ENCODE measurements around the gene ACAD9. TPM values are rescaled to one million over a fixed set of nuclear protein-coding genes. Genes with fewer than 3 reads are reported as not detected.

The ACAD9 gene
- total RNA-seq, 6 experiments from 2014 or later = 37.5 to 47.1 (median 45.1) TPM

GRCh38 chr3:128929364-128929763 lies 49.9 kb downstream of the ACAD9 start:
- Mint-ChIP-seq H3K4me3 (no peak overlapping the region), H3K4me1 (ENCODE audit: low read depth) (no peaks in the 10 kb centered on the region), H3K27ac (no peak overlapping the region), H3K27me3 (ENCODE audit: insufficient read depth) (peaks cover 37% of the 10 kb centered on the region), H3K36me3 (ENCODE audit: low read depth) (peaks cover 11% of the 10 kb centered on the region), H3K9me3 (peaks cover 21% of the 10 kb centered on the region)
- DNase-seq = no peak
- TF ChIP-seq CTCF (IDR thresholded peaks at IDR 0.05) = no peak

GRCh38 chr3:128931046-128931445 lies 51.6 kb downstream of the ACAD9 start:
- Mint-ChIP-seq H3K27me3 (ENCODE audit: insufficient read depth) (peaks cover 35% of the 10 kb centered on the region), H3K36me3 (ENCODE audit: low read depth) (peaks cover 4% of the 10 kb centered on the region; the same call in 1 of the 2 replicates), H3K27ac (no peak overlapping the region), H3K9me3 (peaks cover 5% of the 10 kb centered on the region), H3K4me1 (ENCODE audit: low read depth) (no peaks in the 10 kb centered on the region), H3K4me3 (no peak overlapping the region)
- DNase-seq = no peak
- TF ChIP-seq CTCF (IDR thresholded peaks at IDR 0.05) = no peak

- H3K27me3 Mint-ChIP-seq (ENCODE audit: insufficient read depth) = peaks cover 26% of the 10 kb centered on the region
- no peak for TF ChIP-seq CTCF (IDR thresholded peaks at IDR 0.05)
- H3K9me3 Mint-ChIP-seq = no peaks in the 10 kb centered on the region
- H3K4me3 Mint-ChIP-seq = no peak overlapping the region
- no peak for DNase-seq
- H3K27ac Mint-ChIP-seq = no peak overlapping the region
- H3K4me1 Mint-ChIP-seq (ENCODE audit: low read depth) = no peaks in the 10 kb centered on the region
- H3K36me3 Mint-ChIP-seq (ENCODE audit: low read depth) = no peaks in the 10 kb centered on the region
These were observed 53.2 kb downstream of the ACAD9 start for GRCh38 chr3:128932516-128933212.

GRCh38 chr3:128933213-128933921 lies 53.9 kb downstream of the ACAD9 start:
- no peak for TF ChIP-seq CTCF (IDR thresholded peaks at IDR 0.05)

GRCh38 chr3:128933922-128934253 lies 54.5 kb downstream of the ACAD9 start:
- no peaks in the 10 kb centered on the region for H3K4me1 Mint-ChIP-seq (ENCODE audit: low read depth)
- no peak for TF ChIP-seq CTCF (IDR thresholded peaks at IDR 0.05)
- no peak overlapping the region for H3K27ac Mint-ChIP-seq
- no peak overlapping the region for H3K4me3 Mint-ChIP-seq
- peaks cover 29% of the 10 kb centered on the region for H3K27me3 Mint-ChIP-seq (ENCODE audit: insufficient read depth)
- H3K36me3 Mint-ChIP-seq (ENCODE audit: low read depth) = no peaks in the 10 kb centered on the region
- H3K9me3 Mint-ChIP-seq = no peaks in the 10 kb centered on the region
- no peak for DNase-seq

More at GRCh38 chr3:128933213-128933921, 53.9 kb downstream of the ACAD9 start:
- Mint-ChIP-seq H3K4me3 (no peak overlapping the region), H3K4me1 (ENCODE audit: low read depth) (no peaks in the 10 kb centered on the region), H3K36me3 (ENCODE audit: low read depth) (no peaks in the 10 kb centered on the region), H3K27me3 (ENCODE audit: insufficient read depth) (peaks cover 26% of the 10 kb centered on the region), H3K9me3 (no peaks in the 10 kb centered on the region), H3K27ac (no peak overlapping the region)
- no peak for DNase-seq
